ENCODE measurements around the gene NAXD.
"Not testable (repeated sequence)": the region's sequence is repeated elsewhere in the genome, so short reads cannot be mapped to it uniquely, and the experiment has no call there.

The NAXD gene

DNA sequence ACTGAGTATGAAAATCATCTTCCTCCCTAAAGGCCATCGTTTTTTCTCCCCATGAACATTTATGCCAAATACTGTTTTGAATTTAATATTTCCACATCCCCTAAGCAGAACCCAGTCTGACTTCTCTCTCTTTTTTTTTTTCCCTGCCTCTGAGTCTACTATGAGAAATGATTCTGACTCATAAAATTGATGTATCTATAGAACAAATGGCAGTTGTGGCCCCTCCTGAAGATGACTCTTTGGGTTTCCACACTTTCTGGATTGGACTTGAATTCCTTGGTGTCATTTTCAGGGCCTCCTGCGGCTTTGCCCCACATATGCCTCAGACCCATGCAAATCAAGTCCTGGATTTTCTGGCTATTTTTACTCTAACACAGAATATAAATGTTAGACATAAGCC is 22.7 kb upstream of the NAXD start:
- in situ Hi-C loops (cut with MboI; ENCODE audit: low pct_unique_long_range_greater_than_20kb, low sequenced_read_pairs): no loop called here
- DNase-seq: no peak

- DNase-seq: peak; percentile 73
- in situ Hi-C loops (cut with MboI; ENCODE audit: low pct_unique_long_range_greater_than_20kb, low sequenced_read_pairs): no loop called here
Observed at GRCh38 chr13:110593430-110594130, 21.8 kb upstream of the NAXD start.

GRCh38 chr13:110597041-110597689 is 18.2 kb upstream of the NAXD start:
- in situ Hi-C loops (cut with MboI; ENCODE audit: low pct_unique_long_range_greater_than_20kb, low sequenced_read_pairs): no loop called here
- no peak for DNase-seq

DNA sequence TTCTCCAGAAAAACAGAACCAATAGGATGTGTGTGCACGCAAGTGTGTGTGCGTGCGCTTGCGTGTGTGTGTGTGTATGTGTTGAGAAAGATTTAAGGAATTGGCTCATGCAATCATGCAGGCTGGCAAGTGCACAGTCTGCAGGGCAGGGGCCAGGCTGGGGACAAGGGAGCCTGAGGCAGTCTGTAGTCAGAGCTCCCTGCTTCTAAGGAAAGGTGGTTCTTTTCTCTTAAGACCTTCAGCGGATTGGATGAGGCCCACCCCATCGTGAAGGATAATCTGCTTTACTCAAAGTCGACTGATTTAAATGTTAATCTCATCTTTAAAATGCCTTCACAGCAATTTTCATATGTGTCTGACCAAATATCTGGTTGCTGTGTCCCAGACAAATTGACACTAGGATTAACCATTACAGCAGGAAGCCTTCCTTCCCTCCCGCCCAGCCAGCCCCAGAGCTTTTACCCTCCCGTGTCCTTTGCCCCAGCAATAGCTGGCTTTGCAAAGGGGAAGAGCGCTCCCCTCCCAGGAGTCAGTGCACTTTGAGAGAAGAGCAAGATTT is 15.0 kb upstream of the NAXD start:
- DNase-seq: no peak
- in situ Hi-C loops (cut with MboI; ENCODE audit: low pct_unique_long_range_greater_than_20kb, low sequenced_read_pairs): no loop called here

GRCh38 chr13:110600980-110601379 is 14.4 kb upstream of the NAXD start:
- in situ Hi-C loops (cut with MboI; ENCODE audit: low pct_unique_long_range_greater_than_20kb, low sequenced_read_pairs): no loop called here
- DNase-seq: no peak

- no peak for DNase-seq
- in situ Hi-C loops (cut with MboI; ENCODE audit: low pct_unique_long_range_greater_than_20kb, low sequenced_read_pairs): no loop called here
Observed at GRCh38 chr13:110605132-110605531, 10.2 kb upstream of the NAXD start.

GRCh38 chr13:110606281-110606680 is 9.1 kb upstream of the NAXD start:
- in situ Hi-C loops (cut with MboI; ENCODE audit: low pct_unique_long_range_greater_than_20kb, low sequenced_read_pairs); DNase-seq: not testable (repeated sequence)

DNA sequence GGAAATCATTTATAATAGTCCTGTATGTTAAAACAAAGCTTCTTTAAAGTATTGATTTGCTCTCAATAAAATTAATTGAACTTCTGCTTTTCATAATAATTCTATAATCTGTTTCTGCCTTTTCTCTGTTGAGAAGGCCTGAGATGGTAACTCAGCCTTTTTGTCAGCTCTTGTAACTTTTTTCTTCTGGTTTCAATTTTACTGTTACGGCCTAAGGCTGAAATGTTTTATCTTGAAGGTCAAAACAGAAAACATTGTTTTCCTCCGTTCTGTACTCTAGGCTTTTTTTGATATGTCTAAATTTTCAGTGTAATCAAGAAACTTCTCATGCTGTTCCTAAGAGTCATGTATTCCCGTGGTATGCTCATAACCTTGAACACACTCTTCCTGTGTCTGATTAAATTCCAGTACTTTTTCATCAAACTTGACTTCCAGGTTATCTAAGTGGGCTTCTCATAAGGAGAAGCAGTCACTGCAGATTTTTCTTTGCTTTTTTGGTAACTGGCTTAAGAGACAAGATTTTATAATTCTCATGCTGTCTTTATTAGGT is 7.6 kb upstream of the NAXD start:
- DNase-seq: no peak
- in situ Hi-C loops (cut with MboI; ENCODE audit: low pct_unique_long_range_greater_than_20kb, low sequenced_read_pairs): no loop called here

DNA sequence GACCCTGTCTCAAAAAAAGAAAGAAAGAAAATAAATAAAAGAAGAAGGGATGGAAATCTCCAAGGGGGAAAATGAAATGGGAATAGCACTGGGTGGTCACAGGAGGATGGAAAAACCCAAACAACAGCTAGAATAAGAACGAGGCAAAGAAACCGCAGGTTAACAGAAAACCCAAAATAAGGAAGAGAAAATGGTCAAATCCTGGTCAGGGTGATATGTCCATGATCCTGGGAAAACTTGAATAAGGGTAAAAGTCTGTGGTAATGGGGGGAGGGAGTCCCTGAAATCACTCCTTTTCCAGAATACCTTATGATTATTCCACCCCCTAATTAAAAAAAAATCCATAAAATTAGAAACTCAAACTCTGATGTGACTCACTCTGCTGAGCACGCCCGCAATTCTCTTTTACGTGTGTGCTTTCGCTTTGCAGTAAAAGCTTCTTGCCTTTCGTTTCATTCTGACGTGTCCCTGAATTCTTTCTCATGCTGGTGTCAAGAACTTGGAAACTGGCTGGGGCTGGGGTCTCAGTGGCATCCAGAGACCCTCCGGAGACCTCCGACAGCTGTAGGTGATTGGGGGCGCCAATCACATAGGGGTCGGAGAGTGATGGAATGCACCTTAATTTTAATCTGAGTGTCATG is 4.3 kb upstream of the NAXD start:
- in situ Hi-C loops (cut with MboI; ENCODE audit: low pct_unique_long_range_greater_than_20kb, low sequenced_read_pairs): no loop called here
- DNase-seq: no peak

DNA sequence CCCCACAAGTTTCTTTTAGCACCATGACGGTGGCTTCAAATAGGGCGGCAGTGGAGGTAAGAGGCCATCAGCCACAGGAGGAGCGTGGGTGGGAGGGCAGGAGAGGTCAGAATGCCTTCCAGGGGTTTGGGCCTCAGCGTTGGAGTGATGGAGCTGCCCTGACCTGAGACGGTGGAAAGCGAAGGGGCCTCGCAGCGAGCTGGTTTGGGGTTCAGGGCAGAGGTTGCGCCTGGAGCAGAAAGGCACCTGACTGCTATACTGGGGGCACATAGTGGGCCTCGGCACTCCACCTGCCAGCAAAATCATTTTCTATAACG is 382 bp upstream of the NAXD start:
- no peak for DNase-seq
- in situ Hi-C loops (cut with MboI; ENCODE audit: low pct_unique_long_range_greater_than_20kb, low sequenced_read_pairs): no loop called here

GRCh38 chr13:110616103-110617101 is 1.1 kb downstream of the NAXD start:
- in situ Hi-C loops (cut with MboI; ENCODE audit: low pct_unique_long_range_greater_than_20kb, low sequenced_read_pairs): no loop called here
- peak; percentile 45 for DNase-seq

GRCh38 chr13:110617321-110618072 is 2.2 kb downstream of the NAXD start:
- no peak for DNase-seq
- in situ Hi-C loops (cut with MboI; ENCODE audit: low pct_unique_long_range_greater_than_20kb, low sequenced_read_pairs): no loop called here

GRCh38 chr13:110618167-110618566 is 2.8 kb downstream of the NAXD start:
- in situ Hi-C loops (cut with MboI; ENCODE audit: low pct_unique_long_range_greater_than_20kb, low sequenced_read_pairs): no loop called here
- DNase-seq: no peak

- in situ Hi-C loops (cut with MboI; ENCODE audit: low pct_unique_long_range_greater_than_20kb, low sequenced_read_pairs): no loop called here
- DNase-seq: no peak
Observed at GRCh38 chr13:110618780-110619179, 3.4 kb downstream of the NAXD start.

DNA sequence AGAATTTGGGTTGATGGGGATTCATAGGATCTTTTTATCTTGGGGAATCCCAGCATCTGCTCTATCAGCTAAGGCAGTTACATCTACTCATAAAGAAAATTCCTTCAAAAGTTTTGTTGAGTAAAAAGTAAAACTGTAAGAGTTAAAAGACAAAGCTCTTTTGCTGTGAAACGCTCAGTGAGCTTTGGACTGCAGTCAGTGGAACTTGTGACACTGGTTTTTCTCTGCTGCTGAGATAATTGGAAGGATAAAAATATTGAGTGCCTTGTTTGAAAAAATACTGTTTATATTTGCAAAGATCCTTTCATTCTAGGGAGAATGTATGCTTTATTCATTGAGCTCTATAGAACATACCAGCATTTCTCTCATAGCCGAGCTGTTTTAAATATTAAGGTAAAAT is 5.3 kb downstream of the NAXD start:
- in situ Hi-C loops (cut with MboI; ENCODE audit: low pct_unique_long_range_greater_than_20kb, low sequenced_read_pairs): no loop called here
- DNase-seq: no peak

DNA sequence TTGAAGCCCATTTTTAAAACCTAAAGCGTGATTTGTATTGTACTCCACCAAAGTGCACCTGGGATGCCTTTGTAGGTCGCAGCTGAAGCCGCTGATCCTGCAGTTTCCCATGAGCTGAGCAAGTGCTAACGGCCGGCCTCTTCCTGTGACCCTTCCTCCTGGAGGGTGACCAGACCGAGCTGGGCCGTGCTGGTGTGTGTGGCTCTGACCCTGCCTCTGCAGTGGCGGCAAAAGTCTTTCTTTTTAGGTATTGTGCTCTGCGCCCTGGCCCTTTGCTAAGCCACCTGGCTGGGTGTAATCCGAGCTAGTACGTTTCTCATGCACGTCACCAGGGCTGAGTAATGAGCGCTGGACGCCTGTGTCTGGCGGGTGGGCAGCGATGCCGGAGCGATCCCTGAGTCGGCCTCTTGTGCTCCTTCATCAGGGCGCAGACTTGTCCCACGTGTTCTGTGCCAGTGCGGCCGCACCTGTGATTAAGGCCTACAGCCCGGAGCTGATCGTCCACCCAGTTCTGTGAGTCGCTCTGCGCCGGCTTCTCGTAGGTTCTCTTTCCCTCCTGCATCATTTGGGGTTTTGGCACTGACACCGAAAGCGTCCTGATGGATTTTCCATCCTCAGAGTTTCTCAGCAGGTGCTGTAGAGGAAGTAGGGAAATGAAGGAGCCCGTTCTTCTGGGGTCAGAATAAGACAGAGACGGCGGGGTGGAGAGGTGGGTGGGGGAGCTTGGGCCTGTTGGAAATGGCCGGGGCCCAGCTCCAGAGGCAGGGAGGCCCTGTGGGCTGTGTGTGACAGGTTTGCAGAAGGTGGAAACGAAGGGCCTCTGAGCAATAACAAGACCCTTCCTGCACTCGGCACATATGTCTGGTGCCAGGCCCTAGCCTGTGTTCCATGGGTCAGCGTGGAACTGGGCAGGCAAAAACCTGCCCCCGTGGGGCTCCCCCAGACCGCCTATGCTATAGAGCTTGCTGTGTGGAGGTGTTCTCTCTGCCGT is 9.7 kb downstream of the NAXD start:
- DNase-seq: no peak
- in situ Hi-C loops (cut with MboI; ENCODE audit: low pct_unique_long_range_greater_than_20kb, low sequenced_read_pairs): no loop called here

DNA sequence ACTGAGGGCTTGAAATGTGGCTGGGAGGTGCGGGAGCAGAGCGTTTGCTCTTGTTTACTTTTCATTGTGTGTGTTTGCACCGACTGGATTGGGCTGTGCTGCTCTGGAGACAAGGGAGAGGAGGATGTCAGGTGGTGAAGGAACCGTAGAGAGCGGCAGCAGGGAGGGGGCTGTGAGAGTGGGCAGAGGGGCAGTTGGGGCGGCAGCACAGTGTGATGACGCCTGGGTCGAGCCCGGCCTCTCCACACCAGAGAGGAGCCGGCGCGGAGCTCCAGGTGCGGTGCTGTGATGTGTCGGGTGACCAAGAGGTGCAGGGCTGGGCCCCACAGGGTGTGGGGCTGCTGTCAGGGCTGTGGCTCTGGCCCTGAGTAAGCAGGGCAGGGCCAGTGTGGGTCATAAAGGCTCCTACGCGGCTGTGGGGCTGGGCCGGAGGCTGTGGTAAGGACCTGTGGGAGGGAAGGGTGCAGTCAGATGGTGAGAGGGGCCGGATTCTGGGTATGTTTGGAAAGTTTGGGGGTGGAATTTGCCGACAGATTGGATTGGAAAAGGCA is 10.5 kb downstream of the NAXD start:
- no peak for DNase-seq
- in situ Hi-C loops (cut with MboI; ENCODE audit: low pct_unique_long_range_greater_than_20kb, low sequenced_read_pairs): no loop called here
